H1 (cell line): Measurements from ENCODE around the gene LRBA.

Source experiments
- CREB1 ChIP-seq: IDR thresholded peaks from 2 replicates; pipeline ENCODE4 v1.6.1; 2012; ENCODE audit warnings: inconsistent platforms
- POLR2A ChIP-seq, 2 experiments: IDR thresholded peaks; 1 replicate in 1 of 2; 2 replicates in 1 of 2; pipeline ENCODE4 v1.6.1; 2011; ENCODE audit warnings: low read depth in 2 of 2, low read length in 2 of 2, mild to moderate bottlenecking in 2 of 2; ENCODE audit errors: control extremely low read depth in 1 of 2
- USF2 ChIP-seq: IDR thresholded peaks from 2 replicates; pipeline ENCODE4 v1.6.1; 2011; ENCODE audit warnings: low read length, improper control_type of control experiment
- TF ChIP-seq, protein P1 (sequence below), 3 experiments: IDR thresholded peaks; 1 replicate in 2 of 3; 2 replicates in 1 of 3; pipeline versions ENCODE4 v1.5.1 to v1.6.1; 2011; ENCODE audit warnings: low read length in 3 of 3, mild to moderate bottlenecking in 3 of 3, inconsistent platforms in 2 of 3, low read depth in 1 of 3, moderate library complexity in 1 of 3; ENCODE audit not compliant: insufficient read depth in 1 of 3; ENCODE audit errors: control extremely low read depth in 1 of 3

DNA sequence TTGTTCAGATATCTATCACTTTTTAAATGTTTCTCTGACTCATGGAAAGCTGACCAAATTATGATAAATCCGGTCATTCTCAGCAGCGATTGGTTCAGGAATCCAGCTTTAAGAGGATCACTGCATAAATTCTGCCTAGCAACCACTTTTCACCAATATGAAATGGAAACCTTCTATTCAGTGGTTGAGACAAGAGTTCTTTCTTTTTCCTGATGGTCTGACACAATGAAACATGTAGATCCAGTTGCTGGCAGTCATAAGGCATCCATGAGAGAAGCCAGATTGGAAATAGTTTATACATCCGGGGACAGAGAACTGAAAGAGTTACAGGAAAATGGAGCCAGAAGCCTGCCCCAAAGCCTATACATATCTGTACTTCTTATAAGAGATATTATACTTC, 406.0 kb downstream of the LRBA start:
- TF ChIP-seq, protein P1, sequence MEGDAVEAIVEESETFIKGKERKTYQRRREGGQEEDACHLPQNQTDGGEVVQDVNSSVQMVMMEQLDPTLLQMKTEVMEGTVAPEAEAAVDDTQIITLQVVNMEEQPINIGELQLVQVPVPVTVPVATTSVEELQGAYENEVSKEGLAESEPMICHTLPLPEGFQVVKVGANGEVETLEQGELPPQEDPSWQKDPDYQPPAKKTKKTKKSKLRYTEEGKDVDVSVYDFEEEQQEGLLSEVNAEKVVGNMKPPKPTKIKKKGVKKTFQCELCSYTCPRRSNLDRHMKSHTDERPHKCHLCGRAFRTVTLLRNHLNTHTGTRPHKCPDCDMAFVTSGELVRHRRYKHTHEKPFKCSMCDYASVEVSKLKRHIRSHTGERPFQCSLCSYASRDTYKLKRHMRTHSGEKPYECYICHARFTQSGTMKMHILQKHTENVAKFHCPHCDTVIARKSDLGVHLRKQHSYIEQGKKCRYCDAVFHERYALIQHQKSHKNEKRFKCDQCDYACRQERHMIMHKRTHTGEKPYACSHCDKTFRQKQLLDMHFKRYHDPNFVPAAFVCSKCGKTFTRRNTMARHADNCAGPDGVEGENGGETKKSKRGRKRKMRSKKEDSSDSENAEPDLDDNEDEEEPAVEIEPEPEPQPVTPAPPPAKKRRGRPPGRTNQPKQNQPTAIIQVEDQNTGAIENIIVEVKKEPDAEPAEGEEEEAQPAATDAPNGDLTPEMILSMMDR (IDR thresholded peaks at IDR 0.05; ENCODE audit: control extremely low read depth in 1 of 3, insufficient read depth in 1 of 3, low read depth in 1 of 3, low read length in 3 of 3), result no peak
- TF ChIP-seq POLR2A (IDR thresholded peaks at IDR 0.05; ENCODE audit: control extremely low read depth in 1 of 2, low read depth in 2 of 2, low read length in 2 of 2) (no peak), CREB1 (no peak), USF2 (no peak)
